HG03565 (cell line): ENCODE measurements around the gene MAP3K9.
A peak's percentile ranks its signal among the peaks of the same experiment; 100 is the strongest.
"Not testable (repeated sequence)": the region's sequence is repeated elsewhere in the genome, so short reads cannot be mapped to it uniquely, and the experiment has no call there.

Experiments used
- ATAC-seq: cut with Tn5 transposase; IDR thresholded peaks from one replicate; pipeline ENCODE4 v1.9.1; 2021; ENCODE audit warnings: mild to moderate bottlenecking, moderate library complexity; ENCODE audit not compliant: unreplicated experiment

MAP3K9 gene

DNA sequence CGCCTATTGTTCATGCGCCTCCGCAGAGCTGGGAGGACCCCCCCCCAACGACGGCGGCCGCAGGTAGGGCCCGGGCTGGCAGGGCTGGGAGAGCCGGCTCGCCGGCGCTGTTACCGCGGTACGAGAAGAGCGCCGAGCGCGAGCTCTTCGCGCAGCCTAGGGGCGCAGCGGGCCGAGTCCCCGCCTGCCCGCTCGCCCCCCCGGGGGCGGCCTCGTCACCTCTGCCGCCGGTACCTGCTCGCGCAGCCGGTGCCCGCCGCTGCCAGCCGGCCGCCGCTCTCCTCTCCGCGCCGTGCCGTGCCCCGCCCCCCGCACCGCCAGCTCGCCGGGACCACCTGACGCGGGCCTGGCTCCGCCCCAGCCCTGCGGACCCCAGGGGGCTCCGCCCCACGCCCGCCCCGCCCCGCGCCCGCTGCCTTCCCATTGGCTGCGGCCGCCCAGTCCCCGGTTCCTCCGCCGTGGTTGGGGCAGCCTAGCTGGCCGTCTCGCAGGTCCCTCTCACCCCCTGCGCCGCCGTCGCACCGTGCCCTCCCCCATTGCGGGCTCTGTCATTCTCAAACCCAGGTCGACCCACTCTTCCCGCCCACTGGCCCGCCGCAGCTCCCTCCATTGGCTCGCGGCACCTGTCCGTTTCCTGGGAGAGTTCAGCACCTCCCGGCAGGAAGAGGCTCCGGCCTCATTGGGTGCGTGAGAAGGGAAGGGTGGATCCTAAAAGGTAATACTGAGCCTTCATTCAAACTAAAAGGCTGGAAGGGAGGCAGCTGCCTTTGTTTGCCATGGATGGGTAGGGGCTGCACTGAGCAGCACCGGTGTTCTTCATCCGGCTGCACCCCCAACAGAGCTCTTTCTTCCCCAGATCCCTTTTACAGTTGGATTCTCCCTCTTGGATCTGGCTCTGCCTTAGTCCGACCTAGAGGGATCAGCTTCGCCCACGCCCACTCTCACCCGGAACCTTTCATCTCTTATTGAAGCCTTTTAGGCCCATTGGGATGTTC is at the start of gene MAP3K9:
Gene MAP3K9, minus strand, starts transcription at position 289 of the 995 bp plus-strand sequence. CDS start 342 bp downstream, outside the sequence.
- peak; percentile 66 for ATAC-seq

DNA sequence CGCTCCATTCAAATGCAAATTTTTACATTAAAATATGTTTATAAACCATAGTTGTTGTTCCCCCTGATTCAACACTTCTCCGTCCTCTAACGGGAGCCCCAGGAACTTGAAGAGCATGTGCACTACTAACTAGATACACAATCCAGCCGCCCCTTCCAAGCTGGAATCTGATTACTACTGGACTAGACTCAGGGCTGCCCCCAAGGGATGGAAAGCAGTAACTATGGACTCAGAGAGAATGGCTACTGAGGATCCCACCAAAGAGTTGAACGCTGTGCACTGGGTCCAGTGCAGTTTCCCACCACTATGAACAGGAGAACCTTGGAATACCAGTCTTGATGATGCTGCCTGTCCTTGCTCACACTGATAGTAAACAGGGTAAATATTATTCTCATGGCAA is 49.3 kb upstream of the MAP3K9 start:
- ATAC-seq = no peak

DNA sequence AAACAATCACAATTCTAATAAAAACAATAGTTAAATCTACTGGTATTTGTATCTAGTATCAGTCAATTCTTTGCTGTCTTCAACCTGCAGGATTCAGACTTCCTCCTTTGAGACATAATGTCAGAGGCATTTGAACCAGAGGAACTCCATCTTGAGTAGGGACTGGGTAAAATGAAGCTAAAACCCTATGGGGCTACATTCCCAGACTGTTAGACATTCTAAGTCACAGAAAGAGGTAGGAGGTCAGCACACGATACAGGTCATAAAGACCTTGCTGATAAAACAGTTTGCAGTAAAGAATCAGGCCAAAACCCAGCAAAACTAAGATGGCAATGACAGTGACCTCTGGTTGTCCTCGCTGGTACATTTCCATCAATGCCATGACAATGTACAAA is 48.2 kb upstream of the MAP3K9 start:
- no peak for ATAC-seq

DNA sequence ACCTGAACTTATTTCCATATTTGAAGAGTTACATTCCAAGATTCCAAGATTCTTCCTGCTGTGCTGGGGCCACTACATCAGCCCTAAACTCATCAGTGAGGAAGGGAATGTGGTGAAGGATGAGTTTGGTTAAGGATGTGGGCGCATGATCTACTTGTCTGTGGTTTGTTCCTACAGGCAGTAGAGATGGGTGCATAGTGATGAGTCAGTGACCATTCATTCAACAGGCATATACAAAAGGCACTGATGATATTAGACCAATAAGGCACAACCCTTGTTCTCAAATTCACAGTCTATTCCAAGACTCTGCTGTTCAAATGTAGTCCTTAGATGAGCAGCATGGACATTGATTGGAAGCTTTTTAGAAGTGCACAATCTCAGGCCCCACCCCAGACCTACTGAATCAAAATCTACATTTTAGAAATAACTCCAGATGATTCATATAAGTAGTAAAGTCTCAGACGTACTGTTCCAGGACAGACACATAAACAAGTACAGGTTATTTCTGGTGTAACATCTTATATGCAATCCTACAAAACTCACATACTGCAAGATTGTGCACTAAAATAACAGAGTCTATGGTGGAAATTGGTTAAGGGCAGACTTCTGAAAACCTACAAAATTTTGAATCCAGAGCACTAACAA is 47.7 kb upstream of the MAP3K9 start:
- ATAC-seq = no peak

DNA sequence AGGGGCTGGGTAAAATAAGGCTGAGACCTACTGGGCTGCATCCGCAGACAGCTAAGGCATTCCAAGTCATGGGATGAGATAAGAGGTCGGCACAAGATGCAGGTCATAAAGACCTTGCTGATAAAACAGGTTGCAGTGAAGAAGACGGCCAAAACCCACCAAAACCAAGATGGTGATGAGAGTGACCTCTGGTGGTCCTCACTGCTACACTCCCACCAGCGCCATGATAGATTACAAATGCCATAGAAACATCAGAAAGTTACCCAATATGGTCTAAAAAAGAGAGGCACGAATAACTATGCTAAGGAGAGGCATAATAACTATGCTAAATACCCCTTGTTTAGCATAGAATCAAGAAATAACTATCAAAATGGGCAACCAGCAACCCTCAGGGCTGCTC is 46.2 kb upstream of the MAP3K9 start:
- ATAC-seq = no peak

DNA sequence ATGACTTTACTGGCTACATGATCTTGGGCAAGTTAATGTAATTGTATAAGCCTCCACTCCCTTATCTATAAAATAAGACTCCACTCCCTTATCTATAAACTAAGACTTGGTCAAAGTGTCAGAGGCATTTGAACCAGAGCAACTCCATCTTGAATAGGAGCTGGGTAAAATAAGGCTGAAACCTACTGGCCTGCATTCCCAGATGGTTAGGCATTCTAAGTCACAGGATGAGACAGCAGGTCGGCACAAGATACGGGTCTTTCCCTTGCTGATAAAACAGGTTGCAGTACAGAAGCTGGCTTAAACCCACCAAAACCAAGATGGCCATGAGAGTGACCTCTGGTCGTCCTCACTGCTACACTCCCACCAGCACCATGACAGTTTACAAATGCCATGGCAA is 44.3 kb upstream of the MAP3K9 start:
- not testable (repeated sequence) for ATAC-seq

DNA sequence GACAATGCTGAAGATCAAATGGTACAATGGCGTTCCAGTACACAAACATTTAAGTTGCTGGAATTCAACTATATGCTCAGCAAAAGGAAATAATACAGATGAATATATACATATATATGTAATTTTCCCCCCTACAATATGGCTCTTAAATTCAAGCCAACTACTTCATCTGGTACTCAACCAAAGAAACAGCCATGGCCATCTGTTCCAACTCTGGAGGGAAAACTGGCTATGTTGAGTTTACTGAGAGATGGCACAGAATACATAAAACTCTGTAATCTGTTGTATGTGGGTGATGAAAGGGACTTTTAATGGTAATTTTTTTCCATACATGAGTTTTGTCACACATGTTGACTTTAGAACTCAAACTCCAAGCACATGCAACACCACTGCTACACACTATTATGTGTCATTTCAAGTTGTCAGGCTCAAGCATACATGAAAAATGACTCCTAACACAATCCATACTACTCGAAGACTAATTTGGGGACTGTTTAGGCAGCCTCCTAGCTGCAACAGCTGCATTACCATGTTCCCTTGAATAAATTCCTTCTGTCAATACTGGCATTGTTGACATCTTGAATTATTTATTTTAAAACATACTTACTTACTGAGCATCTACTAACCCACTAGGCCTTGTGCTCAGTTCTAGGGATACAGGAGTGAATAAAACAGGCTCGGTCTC is 38.2 kb upstream of the MAP3K9 start:
- ATAC-seq = no peak

DNA sequence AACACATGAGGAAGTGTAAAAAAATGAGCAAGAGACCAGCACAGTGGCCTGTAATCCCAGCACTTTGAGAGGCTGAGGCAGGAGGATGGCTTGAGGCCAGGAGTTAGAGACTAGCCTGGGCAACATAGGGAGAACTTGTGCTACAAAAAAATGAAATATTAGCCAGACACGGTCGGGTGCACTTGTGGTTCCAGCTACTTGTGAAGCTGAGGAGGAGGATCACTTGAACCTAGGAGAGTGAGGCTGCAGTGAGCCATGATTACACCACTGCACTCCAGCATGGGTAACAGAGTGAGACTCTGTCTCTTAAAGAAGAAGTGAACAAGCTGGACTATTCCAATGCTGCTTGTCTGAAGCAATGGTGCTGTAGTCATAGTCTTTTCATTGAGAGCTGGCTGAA is 36.3 kb upstream of the MAP3K9 start:
- ATAC-seq = no peak

DNA sequence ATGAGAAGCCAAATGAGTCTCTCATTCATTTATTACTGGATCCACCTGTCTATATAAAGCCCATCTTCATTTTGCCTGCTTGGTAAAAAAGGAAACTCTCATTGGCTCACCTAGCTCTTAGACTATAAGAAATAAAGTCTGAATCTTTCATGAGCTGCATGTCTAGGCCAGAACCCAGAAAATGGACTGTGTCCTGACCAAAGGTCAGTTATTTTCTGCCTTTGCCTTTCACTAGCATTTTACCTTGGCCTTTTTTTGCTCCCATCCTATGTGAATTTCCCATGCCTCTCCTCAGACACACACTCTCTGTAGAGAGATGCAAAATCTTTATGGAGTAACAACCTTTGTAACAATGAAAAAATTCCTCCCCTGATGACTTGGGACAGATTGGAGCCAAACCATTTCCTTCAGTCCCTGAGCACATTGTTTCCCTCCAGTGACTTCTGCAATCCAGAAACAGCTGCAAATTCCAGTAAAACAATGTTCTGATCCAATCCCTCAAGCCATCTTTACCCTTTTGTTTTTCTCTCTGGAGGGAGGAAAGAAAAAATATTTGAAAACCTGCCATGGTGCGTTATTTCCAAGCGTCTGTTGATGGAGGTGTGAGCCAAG is 33.6 kb upstream of the MAP3K9 start:
- ATAC-seq = no peak

DNA sequence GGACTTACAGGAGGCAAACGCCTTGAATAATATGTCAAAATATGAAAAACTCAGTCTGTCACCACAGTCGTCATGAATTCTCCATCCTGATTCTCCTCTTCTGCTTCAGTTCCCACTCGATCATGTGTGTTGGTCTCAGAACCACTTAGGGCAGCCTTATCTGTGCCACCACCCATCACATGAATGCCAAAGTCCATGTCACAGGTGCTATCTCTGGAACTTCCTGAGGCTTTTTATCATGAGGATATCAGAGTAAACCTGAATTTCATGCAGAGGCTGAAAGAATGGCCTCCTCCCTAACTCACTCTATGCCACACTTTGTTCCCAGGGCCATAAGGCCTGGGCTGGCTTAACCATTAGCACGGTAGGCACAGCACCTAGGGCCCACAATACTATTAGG is 28.8 kb upstream of the MAP3K9 start:
- no peak for ATAC-seq

DNA sequence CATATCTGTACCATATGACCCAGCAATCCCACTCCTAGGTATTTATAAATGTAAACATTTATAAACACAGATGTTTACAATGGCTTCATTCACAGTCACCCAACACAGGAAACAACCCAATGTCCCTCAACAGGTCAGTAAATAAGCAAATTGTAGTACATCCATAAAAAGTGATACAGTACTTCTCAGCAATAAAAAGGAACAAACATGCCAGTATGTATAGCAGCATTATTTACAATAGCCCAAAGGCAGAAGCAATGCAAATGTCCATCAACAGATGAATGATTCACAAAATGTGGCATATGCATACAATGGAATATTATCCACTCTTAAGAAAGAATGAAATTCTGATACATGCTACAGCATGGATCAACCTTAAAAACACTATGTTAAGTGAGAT is 27.6 kb upstream of the MAP3K9 start:
- no peak for ATAC-seq

DNA sequence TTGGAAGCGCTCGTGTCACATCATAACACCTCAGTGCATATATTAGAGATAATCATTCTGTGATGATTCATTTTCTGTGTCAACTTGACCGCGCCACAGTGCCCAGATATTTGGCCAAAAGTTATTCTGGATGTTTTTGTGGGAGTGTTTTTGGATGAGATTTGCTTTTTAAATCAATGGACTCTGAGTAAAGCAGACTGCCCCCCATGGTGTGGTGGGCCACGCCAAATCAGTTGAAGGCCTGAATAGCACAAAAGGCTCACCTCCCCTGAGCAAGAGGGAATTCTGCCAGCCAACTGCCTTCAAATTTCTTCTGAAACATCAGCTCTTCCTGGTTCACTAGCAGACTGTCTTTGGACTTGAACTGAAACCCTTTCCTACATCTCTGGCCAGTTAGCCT is 24.6 kb upstream of the MAP3K9 start:
- no peak for ATAC-seq

DNA sequence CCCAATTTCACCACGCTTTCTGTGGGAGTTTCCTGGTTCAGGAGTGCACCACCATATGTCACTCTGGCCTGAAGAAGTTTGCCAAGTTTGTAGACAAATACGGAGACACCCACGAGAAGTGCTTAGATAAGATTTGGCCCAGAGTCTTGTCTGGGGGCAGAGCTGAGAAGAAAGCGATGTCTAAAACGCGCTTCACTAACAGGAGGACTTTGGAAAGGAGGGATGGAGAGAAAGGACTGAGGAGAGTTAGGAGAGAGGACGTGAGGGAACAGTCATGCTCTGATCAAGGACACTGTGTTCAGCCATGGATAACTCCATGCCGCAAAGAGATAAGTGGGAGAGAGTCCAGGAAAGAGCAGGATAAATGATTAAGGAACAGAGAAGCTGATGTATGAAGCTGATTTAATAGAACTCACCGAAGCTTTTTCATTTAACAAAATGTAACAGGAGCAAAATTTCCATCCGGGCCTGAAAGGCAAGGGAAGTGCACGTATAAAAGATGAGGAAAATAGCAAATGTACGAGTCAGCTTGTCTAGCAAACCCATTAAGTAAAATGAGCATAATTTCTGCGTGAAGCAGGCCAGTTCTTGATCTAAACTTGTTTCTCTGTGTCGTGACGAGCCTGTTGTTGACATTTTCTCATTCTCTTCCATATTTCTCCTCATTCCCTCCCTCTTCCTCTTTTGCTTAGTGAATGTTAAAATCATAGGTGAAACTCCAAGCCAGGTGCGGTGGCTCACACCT is 23.4 kb upstream of the MAP3K9 start:
- ATAC-seq = no peak

DNA sequence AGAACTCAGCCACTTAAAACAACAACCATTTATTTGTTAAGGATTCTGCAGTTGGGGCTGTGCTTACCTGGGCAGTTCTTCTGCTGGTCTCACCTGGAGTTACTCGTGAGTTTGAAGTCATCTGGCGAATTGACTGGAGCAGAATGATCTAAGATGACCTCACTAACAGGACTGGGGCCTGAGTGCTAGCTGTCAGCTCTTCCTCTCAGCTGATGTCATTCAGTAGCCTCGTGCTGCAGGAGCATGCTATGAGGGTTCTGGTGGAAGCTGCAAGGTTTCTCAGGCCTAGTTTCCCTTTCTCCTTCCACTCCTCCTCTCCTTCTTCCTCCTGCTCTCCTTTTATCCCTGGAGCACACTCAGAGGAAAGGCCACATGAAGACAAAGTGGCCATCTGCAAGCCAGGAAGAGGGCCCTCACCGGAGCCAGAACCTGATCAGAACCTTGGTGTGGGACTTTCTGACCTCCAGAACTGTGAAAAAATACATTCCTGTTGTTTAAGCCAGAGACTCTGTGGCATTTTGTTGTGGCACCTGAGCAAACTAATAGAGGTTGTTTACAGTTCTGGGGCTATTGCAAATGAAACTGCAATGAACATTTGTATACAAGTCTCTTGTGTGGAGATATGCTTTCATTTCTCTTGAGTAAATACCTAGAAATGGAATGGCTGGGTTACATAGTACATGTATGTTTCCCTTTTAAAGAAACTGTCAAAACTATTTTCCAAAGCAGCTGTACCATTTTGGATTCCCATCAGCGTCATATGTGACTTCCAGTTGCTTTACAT is 21.9 kb upstream of the MAP3K9 start:
- no peak for ATAC-seq

DNA sequence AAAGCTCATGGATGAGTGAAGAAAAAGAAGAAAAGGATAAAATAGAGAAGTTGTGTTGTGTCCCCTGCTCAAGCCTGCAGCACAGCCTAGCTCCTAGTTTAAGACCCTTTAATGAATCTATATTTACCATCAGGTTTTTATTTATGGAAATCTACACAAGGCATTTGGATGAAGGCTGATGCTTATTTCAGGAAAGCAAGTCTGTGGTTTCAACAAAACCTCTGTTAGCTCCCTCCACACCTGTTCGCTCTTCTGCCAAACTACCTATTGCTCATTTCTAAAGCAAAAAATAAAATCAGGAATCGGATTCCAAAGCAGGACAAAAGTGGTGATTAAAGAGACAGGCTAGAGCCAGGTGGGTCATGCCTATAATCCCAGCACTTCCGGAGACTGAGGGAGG is 18.9 kb upstream of the MAP3K9 start:
- no peak for ATAC-seq

DNA sequence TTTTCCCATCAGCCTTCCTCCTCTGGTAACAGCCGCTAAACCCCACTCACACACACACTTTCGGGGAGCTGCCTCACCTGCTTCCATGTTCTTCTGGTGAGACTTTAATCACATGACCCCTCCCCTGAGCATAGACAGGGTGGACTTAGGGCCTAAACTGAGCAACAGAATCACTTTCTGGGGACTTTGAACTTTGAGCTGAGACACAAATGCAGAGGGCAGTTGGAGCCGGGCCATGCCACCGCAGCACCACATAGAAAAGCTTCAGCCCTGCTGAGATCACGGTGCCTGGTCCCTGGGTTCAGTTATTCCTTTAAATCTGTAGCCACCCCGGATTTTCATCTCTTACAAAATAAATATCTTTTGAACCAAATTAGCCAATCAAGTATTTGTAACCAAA is 18.4 kb upstream of the MAP3K9 start:
- no peak for ATAC-seq

DNA sequence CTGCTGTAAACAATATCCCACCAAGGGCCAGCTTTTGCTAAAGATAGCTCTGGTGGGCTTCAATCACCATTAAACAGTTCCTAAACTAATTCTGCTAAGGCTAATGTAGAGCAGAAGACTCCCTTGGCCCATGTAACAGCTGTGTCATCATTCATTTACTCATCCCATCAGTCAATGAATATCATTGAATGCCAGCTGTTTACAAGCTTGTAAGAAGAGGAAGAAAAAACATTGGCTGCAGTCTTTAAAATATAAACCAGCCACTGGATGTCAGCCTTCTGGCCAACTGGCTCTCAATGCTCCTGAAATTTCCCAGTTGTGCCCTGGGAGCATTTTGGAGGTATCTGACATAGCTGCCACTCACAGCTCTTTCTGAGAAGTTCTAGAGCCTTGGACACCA is 18.0 kb upstream of the MAP3K9 start:
- no peak for ATAC-seq

DNA sequence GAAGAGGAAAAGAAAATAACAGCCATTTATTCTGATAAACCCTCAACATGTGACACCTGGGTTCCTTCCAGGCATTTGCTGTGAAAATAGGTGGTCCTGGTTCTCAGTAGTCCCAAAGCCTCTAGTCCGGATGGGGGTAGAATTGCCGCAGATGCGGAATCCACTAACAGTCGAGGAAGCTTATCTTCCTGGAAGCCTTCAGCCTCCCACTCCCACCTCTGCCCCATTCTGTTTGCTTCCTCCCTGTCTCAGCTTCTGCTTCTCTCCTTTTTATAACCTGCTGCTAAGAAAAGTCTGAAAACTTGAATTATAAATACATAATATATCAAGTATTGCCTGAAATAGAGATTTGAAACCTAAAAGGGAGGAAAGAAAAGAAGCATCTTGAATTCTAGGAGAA is 14.0 kb upstream of the MAP3K9 start:
- ATAC-seq = no peak

DNA sequence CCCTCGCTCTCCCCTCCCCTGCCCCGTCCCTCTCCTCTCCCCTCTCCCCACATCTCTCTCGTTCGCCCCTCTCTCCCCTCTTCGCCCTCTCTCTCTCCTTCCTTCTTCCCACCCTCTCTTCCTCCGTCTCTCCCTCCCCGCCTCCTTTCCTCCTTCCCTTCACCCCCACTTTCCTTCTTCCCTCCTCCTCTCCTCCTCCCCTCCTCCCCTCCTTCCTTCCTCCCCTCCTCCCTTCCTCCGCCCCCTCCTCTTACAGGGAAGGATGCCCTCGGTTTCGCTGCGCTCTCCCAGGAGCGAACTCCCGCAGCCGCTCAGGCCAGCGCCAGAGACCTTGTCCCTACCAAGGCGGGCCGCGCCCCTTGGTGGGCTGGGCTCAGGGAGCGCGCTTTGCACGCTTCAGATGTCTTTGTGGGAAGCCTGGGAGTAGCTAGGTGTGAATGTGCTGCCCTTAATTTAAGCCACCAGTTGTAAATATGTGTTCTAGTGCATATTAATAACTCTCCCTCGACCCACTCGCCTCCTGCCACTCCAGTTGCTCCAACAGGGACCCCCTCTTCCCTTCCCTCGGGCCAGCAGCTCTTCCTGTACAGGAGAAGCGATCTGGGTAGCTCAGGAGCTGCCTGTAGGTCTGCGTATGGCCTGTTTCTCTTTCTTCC is 13.3 kb upstream of the MAP3K9 start:
- no peak for ATAC-seq
